HepG2 (cell line): ENCODE results near the gene GLT1D1. TPM values are rescaled to one million over a fixed set of nuclear protein-coding genes. Genes with fewer than 3 reads are reported as not detected.

Experiments
- ATAC-seq: fragments of 200-7000 bp; cut with Tn5 transposase; 3 replicates; pipeline ENCODE4 v1.9.1; 2020; ENCODE audit warnings: mild to moderate bottlenecking, moderate library complexity
- BruUV-seq: library from RNA; stranded (reverse); fragments of 400-500 nt; replicated peaks from 2 replicates; lab custom pipeline; 2021; lab: Mats Ljungman, UMichigan
- CTCF ChIA-PET: fragments of 300-600 bp; formaldehyde crosslinking; extraction: SDS; loops from one replicate; lab custom pipeline; 2021; ENCODE audit warnings: low total read pairs, inconsistent platforms, low intra/inter-chr PET ratio; lab: Yijun Ruan, JAX
- POLR2A ChIA-PET: fragments of 350-600 bp; sonication (Branson Sonifier 250); formaldehyde crosslinking; loops from one replicate; lab custom pipeline; 2020; ENCODE audit warnings: antibody characterized with exemption, inconsistent platforms; lab: Yijun Ruan, JAX
- DNase-seq: peaks from one replicate; pipeline ENCODE4 v3.0.0-alpha.2; 2015; ENCODE audit warnings: low spot score
- FAIRE-seq: peaks from 3 replicates; lab custom pipeline; 2011; peaks lifted over from hg19 to GRCh38; lab: Jason Lieb, UNC
- H2AFZ ChIP-seq: one replicate; pipeline ENCODE4 v1.6.1; 2011; ENCODE audit warnings: low read length, inconsistent platforms
- H3K27ac ChIP-seq: fragments of 300-600 bp; 3 replicates; pipeline ENCODE4 v1.8.0; 2011; ENCODE audit warnings: mixed run types, mild to moderate bottlenecking, mixed read lengths, low read length, inconsistent platforms; ENCODE audit not compliant: insufficient read depth; ENCODE audit errors: extremely low read length
- H3K27me3 ChIP-seq, 2 experiments: fragments of 200-600 bp in 1 of 2; 2 replicates in 1 of 2; 3 replicates in 1 of 2; pipeline versions ENCODE4 v1.6.0 to v1.8.0; 2011; ENCODE audit warnings: low read length in 2 of 2, mild to moderate bottlenecking in 2 of 2, moderate library complexity in 2 of 2, inconsistent platforms in 1 of 2; ENCODE audit not compliant: insufficient read depth in 2 of 2, control insufficient read depth in 1 of 2
- H3K36me3 ChIP-seq, 2 experiments: fragments of 200-600 bp in 1 of 2; replicated peaks in 1 of 2; 2 replicates in 1 of 2; 3 replicates in 1 of 2; pipeline versions ENCODE4 v1.5.1 to v1.8.0; 2011; ENCODE audit warnings: low read length in 2 of 2, inconsistent platforms in 1 of 2; ENCODE audit not compliant: insufficient read depth in 2 of 2, control insufficient read depth in 1 of 2
- H3K4me1 ChIP-seq: 2 replicates; pipeline ENCODE4 v1.5.1; 2012; ENCODE audit warnings: low read length, inconsistent platforms; ENCODE audit not compliant: insufficient read depth
- H3K4me2 ChIP-seq: 2 replicates; pipeline ENCODE4 v1.6.0; 2011; ENCODE audit warnings: low read depth, low read length, inconsistent platforms
- H3K4me3 ChIP-seq, 3 experiments: fragments of 200-600 bp in 1 of 3; sonication (generic), shearing (Covaris generic) in 1 of 3; replicated peaks in 1 of 3; 2 replicates each; pipeline ENCODE4 v1.5.1; 2011 to 2016; ENCODE audit warnings: low read length in 3 of 3, inconsistent platforms in 2 of 3, low read depth in 2 of 3, mild to moderate bottlenecking in 2 of 3, control low read depth in 1 of 3, mixed read lengths in 1 of 3; ENCODE audit not compliant: insufficient read depth in 1 of 3
- H3K79me2 ChIP-seq: one replicate; pipeline ENCODE4 v1.6.1; 2011; ENCODE audit warnings: low read length, inconsistent platforms; ENCODE audit not compliant: insufficient read depth
- H3K9ac ChIP-seq: 2 replicates; pipeline ENCODE4 v1.6.0; 2011; ENCODE audit warnings: mild to moderate bottlenecking, low read depth, low read length, inconsistent platforms; ENCODE audit not compliant: insufficient read depth
- H3K9me3 ChIP-seq: 2 replicates; pipeline ENCODE4 v1.5.1; 2012; ENCODE audit warnings: mild to moderate bottlenecking, low read length
- H4K20me1 ChIP-seq: 2 replicates; pipeline ENCODE4 v1.6.0; 2011; ENCODE audit warnings: inconsistent platforms, mild to moderate bottlenecking, low read length, moderate library complexity; ENCODE audit not compliant: insufficient read depth
- HOXA7 ChIP-seq: sonication (generic); formaldehyde crosslinking; IDR thresholded peaks from 2 replicates; pipeline ENCODE4 v1.8.1; 2022; ENCODE audit warnings: mild to moderate bottlenecking, missing genetic modification reagents, moderate library complexity
- NFYB ChIP-seq: sonication (generic); formaldehyde crosslinking; IDR thresholded peaks from 2 replicates; pipeline ENCODE4 v1.4.0; 2020; ENCODE audit warnings: missing genetic modification reagents
- NKX3-1 ChIP-seq: sonication (generic); formaldehyde crosslinking; IDR thresholded peaks from 2 replicates; pipeline ENCODE4 v1.5.0; 2020; ENCODE audit warnings: missing genetic modification reagents
- PITX1 ChIP-seq: sonication (generic); formaldehyde crosslinking; IDR thresholded peaks from 2 replicates; pipeline ENCODE4 v1.5.1; 2020; ENCODE audit warnings: mild to moderate bottlenecking, missing genetic modification reagents
- RAD51 ChIP-seq: fragments of 450-650 bp; IDR thresholded peaks from 2 replicates; pipeline ENCODE4 v1.6.1; 2016; ENCODE audit warnings: borderline replicate concordance
- ZMYM2 ChIP-seq: sonication (generic); formaldehyde crosslinking; IDR thresholded peaks from 2 replicates; pipeline ENCODE4 v1.8.0; 2022; ENCODE audit warnings: mild to moderate bottlenecking, missing genetic modification reagents
- ZNF318 ChIP-seq: sonication (generic); formaldehyde crosslinking; IDR thresholded peaks from 2 replicates; pipeline ENCODE4 v1.4.0; 2020; ENCODE audit warnings: mild to moderate bottlenecking, missing genetic modification reagents
- ZNF33B ChIP-seq: sonication (generic); formaldehyde crosslinking; IDR thresholded peaks from 2 replicates; pipeline ENCODE4 v1.5.1; 2020; ENCODE audit warnings: mild to moderate bottlenecking, missing genetic modification reagents
- ZNF776 ChIP-seq: sonication (generic); formaldehyde crosslinking; IDR thresholded peaks from 2 replicates; pipeline ENCODE4 v1.4.0; 2020; ENCODE audit warnings: mild to moderate bottlenecking, missing genetic modification reagents
- WGBS: methylation state at CpG from one replicate; pipeline ENCODE4 v1.1.6; 2017; ENCODE audit warnings: low lambda C conversion rate; 5-methylcytosine and 5-hydroxymethylcytosine counted together
- in situ Hi-C: cut with HindIII; loops from 2 replicates; pipeline ENCODE4 v1.10.0; 2017; ENCODE audit warnings: low pct_unique_long_range_greater_than_20kb; ENCODE audit not compliant: extremely low pct_ligation_motif_present
- intact Hi-C: fragments of 100-400 bp; cut with micrococcal nuclease; formaldehyde crosslinking; loops from one replicate; pipeline ENCODE4 v1.10.0; 2022; ENCODE audit not compliant: unreplicated experiment
- polyA plus RNA-seq, 8 experiments: library from polyadenylated mRNA; depleted of rRNA in 3 of 8; stranded (reverse) in 7 of 8; unstranded in 1 of 8; fragments of >200 nt; fragmentation: Illumina TruSeq in 4 of 8; extraction: Trizol in 4 of 8; gene quantifications; 2 replicates each; pipeline versions ENCODE4 v1.2.1 to v1.2.3, GENCODE V29; 2011 to 2016; ENCODE audit warnings: low read depth in 4 of 8, missing spikeins in 1 of 8, mixed read lengths in 1 of 8; ENCODE audit not compliant: insufficient read depth in 1 of 8
- total RNA-seq, 5 experiments: library from RNA; depleted of rRNA; stranded (reverse); fragments of >200 nt; fragmentation: Illumina TruSeq; extraction: Trizol; gene quantifications; 2 replicates each; pipeline ENCODE4 v1.2.3, GENCODE V29; 2016; ENCODE audit warnings: low read depth in 1 of 5
- TF ChIP-seq, protein P1 (sequence below): sonication (generic); formaldehyde crosslinking; IDR thresholded peaks from 2 replicates; pipeline ENCODE4 v1.8.0; 2022; ENCODE audit warnings: mild to moderate bottlenecking, missing genetic modification reagents, moderate library complexity
- TF ChIP-seq, protein P2 (sequence below): sonication (generic); formaldehyde crosslinking; IDR thresholded peaks from 2 replicates; pipeline ENCODE4 v1.8.1; 2022; ENCODE audit warnings: mild to moderate bottlenecking, missing genetic modification reagents

Gene GLT1D1
- total and polyA plus RNA-seq, 2 of the 13 experiments (the other 11 are each of a cell fraction or from before 2014, with no cell fraction given): 0.09 to 0.17 TPM

DNA sequence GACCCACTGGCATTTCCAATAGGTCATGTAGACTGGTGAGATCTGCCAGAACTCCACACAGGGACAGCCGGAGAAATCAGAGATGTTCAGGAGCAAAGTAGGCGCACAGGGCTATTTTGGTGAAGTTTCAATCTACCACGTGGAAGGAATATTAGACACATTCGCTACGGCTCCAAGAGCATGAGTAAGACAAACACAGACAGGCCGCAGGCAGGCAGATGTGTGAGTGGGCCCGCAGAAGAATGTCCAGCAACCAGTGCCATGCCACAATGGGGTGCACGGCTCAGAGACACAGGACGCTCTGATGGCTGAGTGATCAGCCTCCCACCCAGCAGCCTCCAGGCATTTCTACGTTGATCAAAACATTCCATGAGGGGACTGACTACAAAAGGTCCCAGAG, 39.9 kb upstream of the GLT1D1 start:
- H3K4me2 ChIP-seq: no peak overlapping the region

More for the DNA sequence above, 39.9 kb upstream of the GLT1D1 start:
- intact Hi-C loops (no loop called here), in situ Hi-C loops (no loop called here)
- ChIA-PET CTCF (no interaction called here), POLR2A (no interaction called here)
- Histone ChIP-seq H3K4me1 (peaks cover 6% of the 10 kb centered on the region; the same call in 1 of the 2 replicates), H2AFZ (no peak overlapping the region), H3K27me3 (no peaks in the 10 kb centered on the region), H3K36me3 (peaks cover 9 to 48% of the 10 kb centered on the region in 2 experiments; a peak in 4 of 5 replicates), H3K9me3 (no peaks in the 10 kb centered on the region), H3K27ac (no peak overlapping the region), H3K4me3 (no peak overlapping the region), H4K20me1 (peaks cover 15% of the 10 kb centered on the region; the same call in 1 of the 2 replicates), H3K9ac (no peak overlapping the region), H3K79me2 (peaks cover 57% of the 10 kb centered on the region)
- no peak for TF ChIP-seq ZNF776 (CRISPR knock-in tag)
- no peak for TF ChIP-seq PITX1 (CRISPR knock-in tag)
- TF ChIP-seq HOXA7: no peak
- no peak for TF ChIP-seq RAD51
- TF ChIP-seq, protein P1, sequence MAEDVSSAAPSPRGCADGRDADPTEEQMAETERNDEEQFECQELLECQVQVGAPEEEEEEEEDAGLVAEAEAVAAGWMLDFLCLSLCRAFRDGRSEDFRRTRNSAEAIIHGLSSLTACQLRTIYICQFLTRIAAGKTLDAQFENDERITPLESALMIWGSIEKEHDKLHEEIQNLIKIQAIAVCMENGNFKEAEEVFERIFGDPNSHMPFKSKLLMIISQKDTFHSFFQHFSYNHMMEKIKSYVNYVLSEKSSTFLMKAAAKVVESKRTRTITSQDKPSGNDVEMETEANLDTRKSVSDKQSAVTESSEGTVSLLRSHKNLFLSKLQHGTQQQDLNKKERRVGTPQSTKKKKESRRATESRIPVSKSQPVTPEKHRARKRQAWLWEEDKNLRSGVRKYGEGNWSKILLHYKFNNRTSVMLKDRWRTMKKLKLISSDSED (CRISPR knock-in tag): no peak
- TF ChIP-seq, protein P2, sequence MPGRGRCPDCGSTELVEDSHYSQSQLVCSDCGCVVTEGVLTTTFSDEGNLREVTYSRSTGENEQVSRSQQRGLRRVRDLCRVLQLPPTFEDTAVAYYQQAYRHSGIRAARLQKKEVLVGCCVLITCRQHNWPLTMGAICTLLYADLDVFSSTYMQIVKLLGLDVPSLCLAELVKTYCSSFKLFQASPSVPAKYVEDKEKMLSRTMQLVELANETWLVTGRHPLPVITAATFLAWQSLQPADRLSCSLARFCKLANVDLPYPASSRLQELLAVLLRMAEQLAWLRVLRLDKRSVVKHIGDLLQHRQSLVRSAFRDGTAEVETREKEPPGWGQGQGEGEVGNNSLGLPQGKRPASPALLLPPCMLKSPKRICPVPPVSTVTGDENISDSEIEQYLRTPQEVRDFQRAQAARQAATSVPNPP (CRISPR knock-in tag): no peak
- TF ChIP-seq ZNF33B (CRISPR knock-in tag): no peak
- TF ChIP-seq ZMYM2 (CRISPR knock-in tag): no peak
- TF ChIP-seq ZNF318 (CRISPR knock-in tag): no peak
- no peak for TF ChIP-seq NFYB
- TF ChIP-seq NKX3-1 (CRISPR knock-in tag): no peak
- DNase-seq (no peak), FAIRE-seq (no peak), ATAC-seq (no peak)
- WGBS: 97% methylated on average over 7 of the region's 10 CpGs
- BruUV-seq: no TSS peak
